ENCODE data around the gene ZBTB16.
"Not testable (repeated sequence)": the region's sequence is repeated elsewhere in the genome, so short reads cannot be mapped to it uniquely, and the experiment has no call there.

Gene ZBTB16

DNA sequence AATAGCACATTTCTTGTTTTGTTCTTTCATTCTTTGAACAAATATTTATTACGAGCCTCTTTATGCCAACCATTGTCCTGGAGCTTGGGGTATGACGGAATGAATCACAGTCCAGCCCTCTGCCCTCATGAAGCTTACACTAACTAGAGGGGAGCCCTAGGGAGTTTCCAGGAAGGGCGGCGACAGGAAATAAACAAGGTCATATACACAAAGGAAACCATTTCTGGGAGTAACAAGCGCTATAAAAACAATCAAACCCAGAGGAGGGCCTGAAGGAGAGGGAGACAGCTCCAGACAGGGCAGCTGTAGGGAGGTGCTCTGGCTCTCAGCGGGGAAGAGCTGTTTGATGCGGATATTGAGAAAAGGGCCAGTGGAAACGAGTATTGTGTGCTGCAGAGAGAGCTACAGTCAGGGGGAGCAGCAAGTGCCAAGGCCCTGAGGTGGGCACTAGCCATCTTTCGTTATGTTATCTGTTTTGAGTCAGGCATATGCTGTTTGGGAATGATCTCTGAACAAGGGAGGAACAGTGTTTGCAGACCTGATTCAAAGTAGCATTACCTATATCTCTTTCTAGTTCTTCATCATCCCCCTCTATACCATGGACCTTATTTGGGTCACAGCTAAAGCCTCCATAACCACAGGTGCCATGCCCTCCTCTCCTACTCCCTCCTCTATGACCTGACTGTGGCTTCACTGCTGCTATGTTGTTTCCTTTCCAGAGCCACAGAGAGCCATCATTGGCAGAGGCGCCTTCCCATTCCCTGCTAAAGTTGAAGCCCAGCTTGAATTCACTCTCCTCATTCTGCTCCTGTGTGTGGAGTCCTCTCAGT, 15.3 kb upstream of the ZBTB16 start:
- DNase-seq = no peak

GRCh38 chr11:114047327-114047726, 12.2 kb upstream of the ZBTB16 start:
- no peak for DNase-seq

DNA sequence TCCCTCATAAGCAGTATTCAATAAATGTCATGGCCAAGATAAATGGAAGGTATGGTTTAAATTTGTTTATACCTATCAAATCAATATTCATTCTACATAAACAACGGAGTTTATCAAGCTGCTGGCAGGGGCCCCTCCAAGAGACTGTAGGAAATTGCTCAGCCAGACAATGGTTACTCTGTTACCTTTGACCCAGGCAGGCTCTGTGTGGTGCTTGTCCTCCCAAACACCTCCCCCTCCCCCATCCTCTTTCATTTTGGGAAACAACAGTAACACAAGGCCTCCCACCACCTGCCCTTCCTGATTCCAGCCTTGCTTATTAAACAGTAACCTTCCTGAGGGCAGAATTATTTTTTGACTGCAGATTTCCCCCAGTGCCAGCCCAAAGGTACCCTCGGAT, 10.5 kb upstream of the ZBTB16 start:
- no peak for DNase-seq

DNA sequence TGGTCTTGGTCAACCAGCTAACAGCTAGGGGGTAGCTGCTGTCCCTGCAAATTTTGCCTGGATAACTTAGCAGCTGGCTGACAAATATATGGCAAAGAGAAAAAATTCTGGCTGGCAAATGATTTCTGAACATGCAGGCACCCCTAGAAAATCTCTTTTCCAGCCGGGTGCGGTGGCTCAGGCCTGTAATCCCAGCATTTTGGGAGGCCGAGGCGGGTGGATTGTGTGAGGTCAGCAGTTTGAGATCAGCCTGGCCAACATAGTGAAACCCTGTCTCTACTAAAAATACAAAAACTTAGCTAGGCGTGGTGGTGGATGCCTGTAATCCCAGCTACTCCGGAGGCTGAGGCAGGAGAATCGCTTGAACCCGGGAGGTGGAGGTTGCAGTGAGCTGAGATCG, 9.7 kb upstream of the ZBTB16 start:
- DNase-seq = not testable (repeated sequence)

GRCh38 chr11:114050258-114050927, 9.1 kb upstream of the ZBTB16 start:
- DNase-seq = no peak

- no peak for DNase-seq
These were observed 8.0 kb upstream of the ZBTB16 start for GRCh38 chr11:114051558-114051957.

DNA sequence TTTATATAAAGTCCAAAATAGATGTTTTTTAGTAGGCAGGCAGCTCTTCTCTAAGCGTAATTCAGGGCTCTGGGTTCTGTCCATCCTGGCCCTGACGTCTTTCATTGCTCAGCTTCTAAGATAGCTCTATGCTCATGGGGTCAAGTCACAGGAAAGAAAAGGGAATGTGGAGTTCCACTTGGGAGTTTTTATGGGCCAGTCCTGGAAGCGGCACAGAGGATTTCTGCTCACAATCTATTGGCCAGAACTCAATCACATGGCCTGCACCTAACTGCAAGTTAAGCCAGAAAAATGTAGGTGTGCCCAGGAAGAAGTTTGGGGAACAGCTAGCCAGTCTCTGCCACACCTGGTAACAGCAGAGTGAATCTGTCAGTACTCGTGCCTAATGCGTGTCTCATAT, 7.4 kb upstream of the ZBTB16 start:
- DNase-seq = no peak

DNA sequence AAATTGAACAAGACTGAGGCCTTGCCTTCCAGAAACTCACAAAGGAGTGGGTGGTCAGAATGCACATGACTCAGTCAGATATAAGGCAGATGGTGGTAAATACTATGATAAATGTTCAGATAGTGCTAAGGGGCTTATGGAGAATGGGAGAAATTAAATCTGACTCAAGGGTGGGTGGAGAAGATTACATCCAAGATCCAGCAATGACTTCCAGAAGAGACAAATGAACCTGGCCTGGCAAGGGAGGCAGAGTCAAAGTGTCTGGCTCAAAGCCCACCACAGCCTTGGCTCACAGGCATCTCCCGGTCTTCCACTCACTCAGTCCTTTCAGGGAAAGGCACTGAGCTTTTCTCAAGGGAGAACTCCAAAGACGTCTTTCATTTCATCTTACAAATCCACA, 6.1 kb upstream of the ZBTB16 start:
- DNase-seq = no peak

- no peak for DNase-seq
These were observed 4.7 kb upstream of the ZBTB16 start for GRCh38 chr11:114054806-114055205.

DNA sequence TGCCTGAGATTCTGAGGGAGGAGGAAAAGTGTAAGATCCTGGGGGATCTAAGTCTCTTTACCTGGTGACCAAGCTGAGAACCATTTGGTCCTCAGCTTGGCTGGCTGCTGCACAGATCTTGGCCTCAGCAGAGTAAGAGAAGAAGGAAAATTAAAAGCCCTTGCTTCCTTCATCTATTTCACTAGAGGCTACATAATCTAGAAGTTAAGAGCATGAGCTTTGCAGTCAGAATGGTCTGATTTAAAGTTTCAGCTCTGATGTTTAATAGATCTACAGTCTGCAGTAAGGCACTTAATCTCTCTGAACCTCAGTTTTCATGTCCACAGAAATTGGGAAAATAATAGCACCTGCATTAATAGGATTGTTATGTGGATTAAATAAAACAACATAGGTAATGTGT, 3.1 kb upstream of the ZBTB16 start:
- DNase-seq = no peak

- DNase-seq = no peak
These were observed 2.4 kb upstream of the ZBTB16 start for GRCh38 chr11:114057147-114057546.

DNA sequence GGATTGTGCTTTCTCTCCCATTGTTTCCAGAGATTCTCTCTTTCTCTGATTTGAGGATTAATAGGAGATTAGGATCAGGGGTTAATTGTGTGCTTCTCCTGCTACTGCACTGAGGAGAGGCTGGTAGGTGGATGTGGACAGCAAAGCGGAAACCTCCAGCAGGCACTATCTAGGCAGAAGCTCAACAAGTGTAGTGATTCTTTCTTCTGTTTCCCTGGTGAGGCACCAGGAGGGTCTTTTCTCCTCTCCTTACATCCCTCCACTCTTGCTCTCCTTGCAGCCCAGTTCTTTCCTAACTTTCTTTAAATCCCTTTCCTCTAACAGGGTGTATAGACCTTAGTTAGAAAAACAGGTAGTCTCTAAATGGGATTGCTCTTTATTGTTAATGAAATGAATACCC, 1.9 kb upstream of the ZBTB16 start:
- no peak for DNase-seq

DNA sequence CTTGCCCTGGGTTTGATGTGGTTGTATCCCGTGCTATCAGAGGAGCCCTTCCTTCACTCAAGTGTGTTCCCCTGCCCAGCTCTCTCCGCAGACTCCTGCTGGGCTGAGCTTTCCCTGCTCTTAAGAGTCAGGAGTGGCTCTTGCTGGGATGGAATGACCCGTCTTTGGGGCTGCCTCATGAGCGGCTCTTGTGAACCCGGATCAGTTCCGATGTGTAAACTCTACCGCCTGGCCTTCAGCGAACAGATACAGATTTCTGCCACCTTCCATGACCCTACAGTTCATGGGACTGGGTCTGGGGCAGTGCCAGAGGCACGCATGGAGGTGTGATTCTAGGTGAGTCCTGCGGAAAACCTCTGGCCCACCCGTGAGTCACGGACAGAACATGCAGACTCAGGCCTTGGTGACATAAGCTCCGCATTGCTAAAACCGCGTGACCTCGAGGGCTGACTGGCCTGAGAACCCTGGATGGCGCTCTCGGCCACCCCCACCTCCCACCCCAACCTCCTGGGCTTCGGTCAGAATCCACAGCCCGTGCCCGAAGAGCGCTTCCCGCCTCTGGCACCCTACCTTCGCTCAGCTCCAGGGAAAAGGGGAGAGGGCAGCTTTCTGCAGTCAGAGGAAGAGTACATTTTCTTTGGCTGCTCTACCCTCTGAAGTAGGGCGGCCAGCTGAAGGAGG, 1.3 kb upstream of the ZBTB16 start:
- DNase-seq = no peak

GRCh38 chr11:114058871-114059277, 637 bp upstream of the ZBTB16 start:
- DNase-seq = no peak

DNA sequence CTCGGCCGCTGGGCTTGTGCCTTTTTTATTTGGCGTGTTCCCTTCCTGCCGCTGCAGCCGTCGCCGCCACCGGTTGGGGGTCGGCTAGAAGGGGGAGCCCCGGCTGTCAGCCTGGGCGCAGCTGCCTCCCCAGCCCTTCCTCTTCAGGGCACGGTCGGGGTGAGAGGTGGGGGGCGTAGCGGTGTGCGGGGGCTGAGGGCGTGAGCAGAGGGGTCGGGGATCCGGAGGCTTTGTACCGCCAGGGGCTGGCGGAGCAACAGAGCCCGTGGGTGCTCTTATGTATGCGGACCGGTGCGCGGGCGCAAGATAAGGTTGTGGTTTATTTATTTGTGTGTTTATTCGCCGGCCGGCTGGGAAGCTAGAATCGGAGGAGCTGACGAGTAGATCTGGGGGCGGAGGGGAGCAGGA, 477 bp downstream of the ZBTB16 start:
- DNase-seq = no peak

GRCh38 chr11:114060392-114061047, 1.0 kb downstream of the ZBTB16 start:
- peak in 1 of 2 donors; percentile 48 for DNase-seq

DNA sequence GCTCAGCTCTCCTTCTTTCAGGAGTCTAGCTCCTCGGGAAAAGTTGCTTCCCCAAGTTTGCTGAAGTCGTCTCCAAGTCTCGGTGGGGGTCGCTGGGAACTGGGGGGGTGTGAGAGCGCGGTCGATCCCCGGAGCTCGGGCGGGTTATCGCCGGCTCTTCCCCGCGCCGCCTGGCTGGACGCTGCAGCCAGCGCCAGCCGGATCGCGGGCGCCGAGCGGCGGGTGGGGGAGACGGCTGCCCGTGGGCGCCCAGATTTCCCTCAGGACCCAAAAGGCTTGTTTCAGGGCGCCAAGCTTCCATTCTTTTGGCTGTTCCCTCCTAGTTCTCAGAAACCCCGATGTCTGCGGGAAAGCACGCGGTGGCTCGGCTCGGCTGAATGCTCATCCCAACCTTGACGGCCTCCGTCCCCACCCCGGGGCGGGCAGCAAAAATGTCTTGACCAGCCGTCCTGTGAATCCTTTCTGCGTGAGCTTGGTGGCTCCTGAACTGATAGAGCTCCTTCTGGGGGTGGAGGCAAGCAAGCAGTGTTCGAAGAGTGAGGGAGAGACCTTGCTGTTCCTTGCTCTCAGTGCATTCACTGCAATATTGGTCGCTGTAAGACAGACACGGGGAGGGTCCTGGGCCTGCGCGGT, 1.7 kb downstream of the ZBTB16 start:
- DNase-seq = no peak

DNA sequence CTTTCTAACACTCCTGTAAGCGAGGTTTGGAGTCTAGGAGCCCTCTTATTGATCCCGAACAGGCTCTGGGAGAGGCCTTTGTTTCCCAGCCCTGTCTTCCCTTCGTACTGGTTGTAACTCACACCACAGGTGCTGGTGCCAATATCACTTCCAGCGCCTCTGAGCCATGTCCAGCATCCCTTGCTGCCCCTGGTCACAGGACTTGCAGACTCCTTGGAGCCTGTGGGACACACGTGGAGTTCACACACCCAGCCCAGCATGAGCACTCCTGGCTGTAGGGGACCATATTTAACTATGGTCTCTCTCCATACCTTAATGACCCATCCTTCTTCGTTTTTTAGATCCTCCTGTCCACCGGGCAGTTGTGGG, 2.2 kb downstream of the ZBTB16 start:
- no peak for DNase-seq

GRCh38 chr11:114062272-114062671, 2.8 kb downstream of the ZBTB16 start:
- no peak for DNase-seq

- no peak for DNase-seq
These were observed 3.8 kb downstream of the ZBTB16 start for GRCh38 chr11:114063149-114063828.

DNA sequence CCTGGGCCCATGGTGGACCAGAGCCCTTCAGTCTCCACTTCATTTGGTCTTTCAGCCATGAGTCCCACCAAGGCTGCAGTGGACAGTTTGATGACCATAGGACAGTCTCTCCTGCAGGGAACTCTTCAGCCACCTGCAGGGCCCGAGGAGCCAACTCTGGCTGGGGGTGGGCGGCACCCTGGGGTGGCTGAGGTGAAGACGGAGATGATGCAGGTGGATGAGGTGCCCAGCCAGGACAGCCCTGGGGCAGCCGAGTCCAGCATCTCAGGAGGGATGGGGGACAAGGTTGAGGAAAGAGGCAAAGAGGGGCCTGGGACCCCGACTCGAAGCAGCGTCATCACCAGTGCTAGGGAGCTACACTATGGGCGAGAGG, 4.3 kb downstream of the ZBTB16 start:
- DNase-seq = no peak

DNA sequence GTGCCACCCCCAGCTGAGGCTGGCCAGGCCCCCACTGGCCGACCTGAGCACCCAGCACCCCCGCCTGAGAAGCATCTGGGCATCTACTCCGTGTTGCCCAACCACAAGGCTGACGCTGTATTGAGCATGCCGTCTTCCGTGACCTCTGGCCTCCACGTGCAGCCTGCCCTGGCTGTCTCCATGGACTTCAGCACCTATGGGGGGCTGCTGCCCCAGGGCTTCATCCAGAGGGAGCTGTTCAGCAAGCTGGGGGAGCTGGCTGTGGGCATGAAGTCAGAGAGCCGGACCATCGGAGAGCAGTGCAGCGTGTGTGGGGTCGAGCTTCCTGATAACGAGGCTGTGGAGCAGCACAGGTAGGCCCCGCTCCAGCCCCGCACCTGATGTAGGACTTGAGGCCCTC, 4.7 kb downstream of the ZBTB16 start:
- no peak for DNase-seq

Data from hippocampal formation (tissue), 2 donors.